GM20000 (cell line): ENCODE data around the gene CACHD1.

Experiments
- DNase-seq: peaks from one replicate; pipeline ENCODE4 v3.0.0; 2012; ENCODE audit warnings: low spot score
- CTCF ChIP-seq: IDR thresholded peaks from 2 replicates; pipeline ENCODE4 v1.5.1; 2012; ENCODE audit warnings: mild to moderate bottlenecking, control low read depth; ENCODE audit errors: extremely low read depth, missing control alignments

The CACHD1 gene

GRCh38 chr1:64579767-64580166, 109.8 kb downstream of the CACHD1 start:
- no peak for DNase-seq
- no peak for TF ChIP-seq CTCF

- DNase-seq: no peak
Observed at GRCh38 chr1:64581135-64581842, 111.4 kb downstream of the CACHD1 start.

GRCh38 chr1:64581843-64582185, 111.9 kb downstream of the CACHD1 start:
- TF ChIP-seq CTCF: no peak
- DNase-seq: no peak

More at GRCh38 chr1:64581135-64581842, 111.4 kb downstream of the CACHD1 start:
- no peak for TF ChIP-seq CTCF

- no peak for TF ChIP-seq CTCF
- no peak for DNase-seq
Observed at GRCh38 chr1:64584479-64584878, 114.5 kb downstream of the CACHD1 start.

- no peak for TF ChIP-seq CTCF
- no peak for DNase-seq
Observed at GRCh38 chr1:64588876-64589275, 118.9 kb downstream of the CACHD1 start.

GRCh38 chr1:64590316-64590715, 120.4 kb downstream of the CACHD1 start:
- DNase-seq: no peak
- TF ChIP-seq CTCF: no peak

- no peak for TF ChIP-seq CTCF
- no peak for DNase-seq
Observed at GRCh38 chr1:64594446-64594845, 124.5 kb downstream of the CACHD1 start.
